Measurements from ENCODE around the gene MCUR1.
A peak's percentile ranks its signal among the peaks of the same experiment; 100 is the strongest.
"Not testable (repeated sequence)": the region's sequence is repeated elsewhere in the genome, so short reads cannot be mapped to it uniquely, and the experiment has no call there.

The MCUR1 gene

DNA sequence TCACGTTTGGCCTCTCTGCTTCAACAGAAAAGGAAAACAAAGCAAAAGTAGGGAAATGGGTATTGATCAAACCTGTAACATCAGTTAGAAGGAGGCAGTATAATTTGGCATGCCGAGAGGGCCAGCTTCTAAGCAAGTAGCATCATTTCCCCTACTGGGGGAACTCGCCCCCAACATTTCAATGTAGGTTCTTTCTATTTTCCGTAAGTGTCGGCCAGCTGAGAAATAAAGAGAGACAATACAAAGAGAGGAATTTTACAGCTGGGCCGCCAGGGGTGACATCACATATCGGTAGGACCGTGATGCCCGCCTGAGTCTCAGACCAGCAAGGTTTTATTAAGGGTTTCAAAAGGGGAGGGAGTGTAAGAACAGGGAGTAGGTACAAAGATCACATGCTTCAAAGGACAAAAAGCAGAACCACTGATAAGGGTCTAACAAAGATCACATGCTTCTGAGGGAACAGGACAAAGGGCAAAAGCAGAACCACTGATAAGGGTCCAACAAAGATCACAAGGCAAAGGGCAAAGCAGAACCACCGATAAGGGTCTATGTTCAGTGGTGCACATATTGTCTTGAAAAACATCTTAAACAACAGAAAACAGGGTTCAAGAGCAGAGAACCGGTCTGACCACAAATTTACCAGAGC, 14.4 kb upstream of the MCUR1 start:
- DNase-seq = not testable (repeated sequence)

DNA sequence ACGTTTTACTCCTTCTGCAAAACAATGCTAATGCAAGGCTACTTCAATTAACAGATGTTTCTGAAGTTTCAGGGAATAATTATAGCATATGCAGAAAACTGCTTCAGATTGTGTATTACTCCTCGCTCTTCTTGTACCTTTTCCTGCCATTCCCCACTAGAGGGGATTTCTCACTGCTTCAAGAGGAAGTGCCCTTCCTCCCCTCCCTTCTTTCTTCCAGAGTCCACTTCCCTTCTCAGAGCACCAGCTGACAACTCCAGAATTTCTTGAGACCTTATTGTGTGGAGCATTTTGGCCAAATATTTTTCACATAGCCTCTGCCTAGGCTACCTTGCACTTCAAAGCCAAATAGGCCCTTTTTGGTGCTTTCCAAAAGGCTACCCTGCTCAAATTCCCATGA, 12.7 kb upstream of the MCUR1 start:
- no peak for DNase-seq

- DNase-seq = no peak
Observed at GRCh38 chr6:13825871-13826270, 11.5 kb upstream of the MCUR1 start.

- no peak for DNase-seq
Observed at GRCh38 chr6:13818341-13818740, 4.0 kb upstream of the MCUR1 start.

DNA sequence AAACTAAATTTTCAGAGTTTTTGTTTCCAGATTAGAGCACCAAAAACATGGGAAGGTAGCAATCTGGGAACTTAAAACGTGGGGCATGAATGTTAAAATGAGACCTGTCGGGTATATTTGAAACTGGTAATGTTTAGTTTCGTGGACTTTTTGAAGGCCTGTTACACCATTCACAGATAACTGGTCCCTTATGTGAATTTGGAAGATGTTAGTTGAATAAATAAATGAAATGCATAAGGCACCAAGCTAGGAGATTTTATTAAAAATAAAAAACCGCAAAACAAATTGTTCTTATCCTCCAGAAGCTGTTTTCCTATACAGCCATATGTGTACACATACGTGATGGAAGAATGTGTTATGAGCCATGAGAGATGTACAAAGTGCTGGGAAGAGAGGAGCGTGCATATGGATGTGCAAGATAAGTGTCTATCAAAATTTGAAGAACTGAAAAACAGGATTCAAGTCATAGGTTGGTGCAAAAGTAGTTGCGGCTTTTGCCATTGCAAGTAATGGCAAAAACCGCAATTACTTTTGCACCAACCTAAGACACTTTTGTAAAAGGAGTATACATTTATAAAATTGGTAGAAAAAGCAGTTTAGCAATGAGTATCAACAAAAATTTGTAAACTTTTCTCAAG, 700 bp upstream of the MCUR1 start:
- DNase-seq = no peak

GRCh38 chr6:13813621-13814175, 659 bp downstream of the MCUR1 start:
- peak; percentile 27 for DNase-seq

- DNase-seq = no peak
Observed at GRCh38 chr6:13813026-13813425, 1.3 kb downstream of the MCUR1 start.

- no peak for DNase-seq
Observed at GRCh38 chr6:13812359-13812642, 2.1 kb downstream of the MCUR1 start.

DNA sequence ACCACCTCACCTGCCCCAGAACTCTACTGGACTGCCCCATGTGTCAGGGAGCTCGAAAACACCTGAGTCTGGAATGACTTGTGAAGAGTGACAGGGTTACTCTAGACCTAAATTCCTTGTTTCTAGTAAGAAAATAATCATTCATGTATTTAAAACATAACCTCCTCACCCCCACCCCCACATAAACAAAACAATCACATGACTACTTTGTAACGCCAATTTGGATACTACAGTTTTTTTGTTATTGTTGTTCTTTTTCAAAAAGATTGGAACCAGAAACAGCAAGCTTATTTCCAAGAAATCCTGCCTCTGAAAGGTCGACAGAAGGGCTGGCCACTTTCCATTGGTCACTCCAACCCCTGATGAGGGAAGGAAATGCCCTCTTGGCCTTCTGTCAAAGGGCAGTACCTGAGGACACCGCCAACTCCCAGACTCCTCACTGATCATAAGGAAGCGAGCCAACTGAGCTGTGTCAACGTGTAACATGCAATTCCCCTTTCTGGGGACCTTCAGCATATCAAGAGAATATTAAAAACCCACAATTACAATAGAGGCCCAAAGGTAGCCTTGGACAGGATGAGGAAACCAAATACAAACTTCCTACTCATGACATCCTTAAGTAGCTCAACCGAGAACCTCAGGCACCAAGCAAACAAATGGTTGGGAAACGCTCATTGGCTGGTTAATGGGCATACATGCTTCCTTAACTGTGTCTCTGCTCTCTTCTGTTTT, 2.6 kb downstream of the MCUR1 start:
- DNase-seq = no peak

- DNase-seq = no peak
Observed at GRCh38 chr6:13810688-13811446, 3.5 kb downstream of the MCUR1 start.

DNA sequence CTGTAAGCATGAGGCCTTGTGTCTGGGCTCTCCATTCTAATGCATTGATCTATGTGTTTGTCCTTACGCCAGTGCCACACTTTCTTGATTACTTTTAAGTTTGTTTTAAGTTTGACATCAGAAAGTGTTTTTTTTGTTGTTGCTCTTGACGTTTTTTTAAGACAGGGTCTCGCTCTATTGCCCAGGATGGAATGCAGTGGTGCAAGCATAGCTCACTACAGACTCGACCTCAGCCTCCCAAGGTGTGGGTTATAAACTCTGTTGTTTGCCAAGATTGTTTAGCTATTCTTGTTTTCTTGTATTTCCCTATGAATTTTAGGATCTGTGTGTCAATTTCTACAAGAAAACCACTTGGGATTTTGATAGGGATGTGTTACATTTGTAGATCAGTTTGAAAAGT, 5.6 kb downstream of the MCUR1 start:
- no peak for DNase-seq

DNA sequence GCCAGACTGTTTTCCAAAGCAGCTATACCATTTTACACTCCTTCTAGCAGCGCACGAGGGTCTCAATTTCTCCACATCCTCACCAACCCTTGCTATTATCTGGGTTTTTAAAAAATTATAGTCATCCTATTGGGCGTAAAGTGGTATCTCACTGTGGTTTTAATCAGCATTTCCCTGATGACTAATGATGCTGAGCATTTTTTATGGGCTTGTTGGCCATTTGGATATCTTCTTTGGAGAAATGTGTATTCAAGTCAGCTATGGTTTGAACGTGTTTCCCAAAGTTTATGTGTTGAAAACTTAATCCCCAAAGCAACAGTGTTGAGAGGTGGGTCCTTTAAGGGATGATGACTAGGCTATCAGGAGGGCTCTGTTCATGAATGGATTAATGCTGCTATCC, 6.7 kb downstream of the MCUR1 start:
- DNase-seq = no peak

- no peak for DNase-seq
Observed at GRCh38 chr6:13803581-13803980, 10.8 kb downstream of the MCUR1 start.

- DNase-seq = no peak
Observed at GRCh38 chr6:13800615-13801014, 13.7 kb downstream of the MCUR1 start.

DNA sequence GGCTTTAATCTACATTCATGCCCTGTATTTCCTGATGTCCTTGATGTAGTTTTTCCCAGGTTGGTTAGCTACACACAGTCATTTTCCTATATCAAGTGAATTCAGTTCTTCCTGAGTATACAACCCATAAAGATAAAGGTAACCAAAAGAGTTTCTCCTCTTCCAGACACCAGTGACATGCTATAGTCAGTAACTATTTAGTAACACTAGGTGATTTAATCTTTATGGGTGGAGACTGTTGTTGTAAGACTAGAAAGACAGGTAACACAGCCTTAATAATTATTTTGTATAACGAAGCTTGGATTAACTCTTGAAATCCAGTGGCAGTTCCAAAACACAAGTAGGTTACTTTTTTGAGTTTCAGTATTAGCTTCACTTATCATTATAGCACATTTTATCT, 17.6 kb downstream of the MCUR1 start:
- DNase-seq = no peak

DNA sequence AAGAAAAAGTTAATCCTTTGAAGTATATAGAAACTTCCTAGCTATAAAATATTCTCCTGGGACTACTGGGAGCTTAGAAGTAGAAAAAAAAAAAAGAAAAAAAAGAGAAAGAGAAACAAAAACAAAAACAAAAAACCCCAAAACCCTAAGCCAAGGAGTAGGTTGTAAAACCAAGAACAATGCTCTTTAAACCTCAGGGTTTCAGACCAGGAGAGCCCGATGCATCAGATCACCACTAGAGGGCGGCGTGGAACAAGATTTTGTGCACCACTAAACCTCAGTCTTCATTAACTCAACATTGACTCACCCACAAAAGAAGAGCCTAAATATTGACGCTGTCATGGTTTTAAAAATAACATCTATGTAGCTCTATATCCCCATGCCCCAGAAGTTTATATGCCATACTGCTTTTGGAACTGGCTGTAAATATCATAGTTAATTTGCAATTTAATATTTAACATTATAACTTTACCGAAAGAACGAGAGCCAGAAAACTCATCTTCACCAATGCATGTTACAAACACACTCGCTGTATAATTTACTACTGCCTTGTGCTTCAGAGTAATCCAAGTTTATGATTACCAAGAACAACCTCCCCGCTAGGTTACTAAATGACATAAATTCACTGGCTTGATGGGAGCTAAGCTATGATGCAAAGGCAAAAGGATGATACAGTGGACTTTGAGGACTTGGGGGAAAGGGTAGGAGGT, 19.2 kb downstream of the MCUR1 start:
- peak; percentile 36 for DNase-seq

GRCh38 chr6:13794184-13794583, 20.2 kb downstream of the MCUR1 start:
- peak; percentile 32 for DNase-seq

GRCh38 chr6:13789746-13790145, 24.6 kb downstream of the MCUR1 start:
- no peak for DNase-seq

DNA sequence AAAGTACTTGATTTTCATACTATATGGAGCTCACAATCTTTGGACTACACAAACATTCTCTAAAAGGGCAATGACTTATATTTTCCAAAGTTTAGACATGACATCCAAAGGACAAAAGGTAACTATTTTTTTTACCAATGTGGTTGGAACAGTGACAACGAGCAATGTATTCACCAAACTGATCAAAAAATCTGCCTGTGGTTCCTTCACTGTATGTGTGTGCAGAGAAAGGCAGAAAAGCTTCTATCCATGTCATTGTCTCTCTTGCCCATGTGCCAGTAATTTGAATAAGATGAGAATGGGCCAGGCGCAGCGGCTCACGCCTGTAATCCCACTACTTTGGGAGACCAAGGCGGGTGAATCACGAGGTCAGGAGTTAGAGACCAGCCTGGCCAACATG, 25.5 kb downstream of the MCUR1 start:
- no peak for DNase-seq

- no peak for DNase-seq
Observed at GRCh38 chr6:13787137-13787536, 27.2 kb downstream of the MCUR1 start.

- DNase-seq = not testable (repeated sequence)
Observed at GRCh38 chr6:13780162-13780561, 34.2 kb downstream of the MCUR1 start.

DNA sequence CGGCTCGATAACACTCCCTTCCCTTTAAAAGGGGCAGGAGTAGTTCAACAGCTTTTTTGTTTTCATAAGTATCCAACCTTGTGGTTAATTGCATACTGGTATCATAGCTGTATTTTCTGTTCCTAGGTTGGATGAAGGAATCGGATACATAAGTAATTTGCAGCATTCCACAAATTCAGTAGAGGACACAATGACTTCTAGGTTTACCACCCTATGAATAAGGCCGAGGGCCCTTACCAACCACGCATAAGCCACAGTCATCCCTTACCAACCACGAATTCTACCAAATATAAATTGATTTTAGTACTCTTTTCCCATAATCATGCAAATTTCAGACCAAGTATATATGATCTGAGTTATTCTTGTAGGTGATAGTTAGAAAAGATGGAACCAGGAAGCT, 36.3 kb downstream of the MCUR1 start:
- no peak for DNase-seq

GRCh38 chr6:13776602-13777001, 37.8 kb downstream of the MCUR1 start:
- DNase-seq = no peak
